ENCODE data around the gene GPHN. TPM values are rescaled to one million over a fixed set of nuclear protein-coding genes. Genes with fewer than 3 reads are reported as not detected.

GPHN gene
- total and polyA plus RNA-seq, 2 of the 8 experiments (the other 6 are each of a cell fraction or from before 2014, with no cell fraction given), result 6.0 to 16.0 TPM

DNA sequence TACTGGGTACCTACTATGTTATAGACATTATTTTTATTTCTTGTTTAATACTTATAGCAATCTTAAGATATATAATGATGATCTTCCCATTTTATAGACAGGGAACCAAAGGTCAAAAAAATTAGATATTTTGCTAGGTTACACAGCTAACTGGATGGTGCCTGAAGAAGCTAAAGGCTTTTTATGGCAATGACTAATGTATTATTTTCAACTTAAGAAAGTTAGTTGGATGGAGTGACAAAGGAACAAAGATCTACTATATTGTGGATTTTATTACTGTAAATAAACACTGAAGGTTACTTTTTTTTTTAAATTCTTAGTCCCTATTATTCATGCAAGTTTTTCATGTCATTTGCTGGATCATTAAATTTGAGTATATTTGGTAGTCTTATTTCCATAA is 227.9 kb downstream of the GPHN start (continued):
- TF ChIP-seq SRF (IDR thresholded peaks at IDR 0.05; ENCODE audit: low read depth, low read length), result no peak

DNA sequence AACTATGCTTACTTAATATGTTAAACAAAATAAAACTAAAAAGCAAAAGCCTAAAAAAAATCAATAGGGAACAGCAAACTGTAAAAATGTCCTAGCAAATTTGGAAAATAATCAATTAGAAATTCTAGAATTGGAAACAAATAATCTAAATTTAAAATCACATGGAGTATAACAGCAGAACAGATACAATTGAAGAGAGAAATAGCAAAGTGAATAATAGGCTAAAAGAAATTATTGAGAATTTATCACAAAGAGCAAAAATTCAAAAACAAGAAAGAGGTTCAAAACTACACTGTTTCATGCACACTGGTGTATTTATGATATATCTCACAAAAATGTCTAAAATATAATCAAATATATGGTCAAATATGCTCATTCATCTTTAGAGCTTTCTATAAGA is 231.9 kb downstream of the GPHN start:
- Histone ChIP-seq H3K4me2 (ENCODE audit: insufficient read depth in 1 of 2, low read depth in 2 of 2, low read length in 2 of 2) (no peak overlapping the region), H2BK15ac (ENCODE audit: low read length) (no peak overlapping the region), H3K9me3 (ENCODE audit: insufficient read depth in 2 of 2, low read depth in 1 of 2, low read length in 1 of 2) (no peaks in the 10 kb centered on the region), H3K4me1 (replicated peaks in 1 of 4; ENCODE audit: control insufficient read depth in 3 of 4, insufficient read depth in 4 of 4, low read length in 3 of 4) (no peaks in the 10 kb centered on the region), H3K36me3 (ENCODE audit: control insufficient read depth in 2 of 4, insufficient read depth in 4 of 4, low read length in 3 of 4) (no peaks in the 10 kb centered on the region), H4K8ac (ENCODE audit: extremely low read depth, insufficient read depth, low read length) (no peak overlapping the region), H3K14ac (ENCODE audit: insufficient read length) (no peak overlapping the region), H3K18ac (ENCODE audit: extremely low read depth, low read length) (no peak overlapping the region), H2AFZ (ENCODE audit: low read length) (no peak overlapping the region), H3K23ac (ENCODE audit: insufficient read length) (no peak overlapping the region), H2BK20ac (ENCODE audit: low read length) (no peak overlapping the region), H4K5ac (ENCODE audit: insufficient read length, low read depth, low read length) (no peak overlapping the region), H3K23me2 (ENCODE audit: low read depth, low read length) (no peaks in the 10 kb centered on the region), H3K4me3 (ENCODE audit: extremely low read depth in 1 of 4, insufficient read depth in 2 of 4, low read depth in 3 of 4, low read length in 4 of 4) (no peak overlapping the region), H3K79me1 (ENCODE audit: low read depth, low read length) (no peaks in the 10 kb centered on the region), H2BK5ac (ENCODE audit: low read depth, low read length) (no peak overlapping the region), H4K91ac (replicated peaks; ENCODE audit: insufficient read length, low read length) (no peak overlapping the region), H3K4ac (replicated peaks; ENCODE audit: insufficient read length, low read depth, low read length) (no peak overlapping the region), H2AK5ac (ENCODE audit: low read depth, low read length) (no peak overlapping the region), H3K27me3 (replicated peaks in 1 of 4; ENCODE audit: control insufficient read depth in 3 of 4, extremely low read depth in 1 of 4, insufficient read depth in 3 of 4, low read length in 3 of 4) (no peaks in the 10 kb centered on the region), H3K56ac (replicated peaks; ENCODE audit: insufficient read length, low read depth, low read length) (no peak overlapping the region), H2BK120ac (replicated peaks; ENCODE audit: low read depth, low read length) (no peak overlapping the region), H3K9ac (replicated peaks in 1 of 4; ENCODE audit: extremely low read depth in 1 of 4, low read depth in 3 of 4, low read length in 3 of 4) (no peak overlapping the region), H3K79me2 (ENCODE audit: control insufficient read depth in 1 of 2, insufficient read depth in 2 of 2, low read length in 2 of 2) (no peaks in the 10 kb centered on the region), H3K27ac (ENCODE audit: low read depth, low read length) (no peak overlapping the region), H2BK12ac (ENCODE audit: low read depth, low read length) (no peak overlapping the region), H4K20me1 (replicated peaks in 1 of 2; ENCODE audit: control insufficient read depth in 1 of 2, insufficient read depth in 2 of 2, low read length in 2 of 2) (no peaks in the 10 kb centered on the region)
- POLR2A ChIA-PET (ENCODE audit: partially characterized antibody), result no interaction called here
- no peak for FAIRE-seq
- CTCF ChIA-PET (ENCODE audit: partially characterized antibody), result no interaction called here
- DNase-seq (ENCODE audit: low read depth in 1 of 2, low spot score in 2 of 2), result no peak
- TF ChIP-seq JUN (IDR thresholded peaks at IDR 0.05; ENCODE audit: low read depth, low read length) (no peak), CHD2 (IDR thresholded peaks at IDR 0.05; ENCODE audit: low read length) (no peak), BCL11A (IDR thresholded peaks at IDR 0.05; ENCODE audit: low read depth in 2 of 2, low read length in 2 of 2) (no peak), BRCA1 (IDR thresholded peaks at IDR 0.05; ENCODE audit: low read depth, low read length) (no peak)

All from H1 (cell line).